IPS-18a (cell line): Measurements from ENCODE around the gene FBXO21.
A peak's percentile ranks its signal among the peaks of the same experiment; 100 is the strongest.
"Not testable (repeated sequence)": the region's sequence is repeated elsewhere in the genome, so short reads cannot be mapped to it uniquely, and the experiment has no call there.

Experiments used
- H3K27ac ChIP-seq: one replicate; pipeline ENCODE4 v1.5.1; 2013; ENCODE audit warnings: low read length
- H3K27me3 ChIP-seq: one replicate; pipeline ENCODE4 v1.6.1; 2013; ENCODE audit warnings: mild to moderate bottlenecking, low read length; ENCODE audit not compliant: control insufficient read depth, insufficient read depth
- H3K36me3 ChIP-seq: one replicate; pipeline ENCODE4 v1.6.1; 2013; ENCODE audit warnings: low read depth, low read length; ENCODE audit not compliant: control insufficient read depth
- H3K4me1 ChIP-seq: one replicate; pipeline ENCODE4 v1.6.1; 2013; ENCODE audit warnings: low read depth, low read length; ENCODE audit not compliant: control insufficient read depth
- H3K4me3 ChIP-seq: one replicate; pipeline ENCODE4 v1.5.1; 2013; ENCODE audit warnings: low read length
- H3K9ac ChIP-seq: one replicate; pipeline ENCODE4 v1.6.1; 2013; ENCODE audit warnings: mild to moderate bottlenecking, low read length, moderate library complexity
- H3K9me3 ChIP-seq: one replicate; pipeline ENCODE4 v1.6.1; 2013; ENCODE audit warnings: low read depth, low read length; ENCODE audit not compliant: control insufficient read depth

Gene FBXO21

GRCh38 chr12:117199956-117200744 is 9.9 kb upstream of the FBXO21 start:
- not testable (repeated sequence) for H3K9me3 ChIP-seq, H3K27me3 ChIP-seq, H3K36me3 ChIP-seq, H3K27ac ChIP-seq, H3K4me3 ChIP-seq, H3K4me1 ChIP-seq, H3K9ac ChIP-seq

GRCh38 chr12:117196334-117196733 is 6.1 kb upstream of the FBXO21 start:
- H3K9ac ChIP-seq, H3K36me3 ChIP-seq, H3K4me3 ChIP-seq, H3K27me3 ChIP-seq, H3K4me1 ChIP-seq, H3K27ac ChIP-seq, H3K9me3 ChIP-seq: not testable (repeated sequence)

DNA sequence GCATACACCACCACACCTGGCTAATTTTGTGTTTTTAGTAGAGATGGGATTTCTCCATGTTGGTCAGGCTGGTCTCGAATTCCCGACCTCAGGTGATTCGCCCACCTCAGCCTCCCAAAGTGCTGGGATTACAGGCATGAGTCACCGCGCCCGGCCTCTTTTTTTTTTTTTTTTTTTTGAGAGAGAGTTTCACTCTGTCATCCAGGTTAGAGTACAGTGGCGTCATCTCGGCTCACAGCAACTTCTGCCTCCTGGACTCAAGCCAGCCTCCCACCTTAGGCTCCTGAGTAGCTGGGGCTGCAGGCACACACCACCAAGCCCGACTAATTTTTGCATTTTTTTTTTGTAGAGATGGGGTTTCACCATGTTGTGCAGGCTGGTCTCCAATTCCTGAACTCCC is 4.8 kb upstream of the FBXO21 start:
- H3K9me3 ChIP-seq, H3K4me3 ChIP-seq: not testable (repeated sequence)

DNA sequence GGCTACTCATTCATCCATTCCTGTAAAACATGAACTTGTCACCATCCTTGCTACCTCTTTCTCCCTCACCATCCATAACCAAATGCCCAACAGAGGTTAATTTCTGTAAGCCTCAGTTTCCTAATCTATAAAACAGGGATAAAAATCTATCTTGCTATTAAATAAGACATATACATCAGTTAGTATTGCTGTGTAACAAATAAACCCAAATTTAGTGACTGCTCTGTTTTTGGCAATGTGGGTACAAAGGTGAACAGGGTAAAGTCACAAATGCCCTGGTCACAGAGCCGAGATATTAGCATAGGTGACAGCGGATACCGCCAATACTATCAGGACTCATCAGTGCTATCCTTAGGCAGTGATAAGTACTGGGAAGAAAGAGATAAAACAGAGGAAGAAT is 3.6 kb upstream of the FBXO21 start:
- Histone ChIP-seq H3K36me3 (no peaks in the 10 kb centered on the region), H3K27ac (no peak overlapping the region), H3K27me3 (peaks cover 9% of the 10 kb centered on the region), H3K4me3 (no peak overlapping the region), H3K9ac (no peak overlapping the region), H3K9me3 (no peaks in the 10 kb centered on the region), H3K4me1 (peaks cover 5% of the 10 kb centered on the region)

More for the DNA sequence above, 4.8 kb upstream of the FBXO21 start:
- H3K4me1 ChIP-seq, H3K27me3 ChIP-seq, H3K9ac ChIP-seq, H3K36me3 ChIP-seq, H3K27ac ChIP-seq: not testable (repeated sequence)

DNA sequence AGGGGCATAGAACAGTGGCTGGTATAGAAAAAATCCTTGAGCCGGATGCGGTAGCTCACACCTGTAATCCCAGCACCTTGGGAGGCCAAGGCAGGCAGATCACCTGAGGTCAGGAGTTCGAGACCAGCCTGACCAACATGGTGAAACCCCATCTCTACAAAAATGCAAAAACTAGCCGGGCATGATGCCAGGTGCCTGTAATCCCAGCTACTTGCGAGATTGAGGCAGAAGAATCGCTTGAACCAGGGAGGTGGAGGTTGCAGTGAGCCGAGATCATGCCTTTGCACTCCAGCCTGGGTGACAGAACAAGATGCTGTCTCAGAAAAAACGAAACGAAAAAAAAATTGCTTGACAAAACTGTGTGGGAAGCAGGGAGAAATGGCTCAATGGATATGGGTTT is 2.3 kb upstream of the FBXO21 start:
- not testable (repeated sequence) for H3K27ac ChIP-seq, H3K9me3 ChIP-seq, H3K9ac ChIP-seq, H3K27me3 ChIP-seq, H3K4me3 ChIP-seq, H3K4me1 ChIP-seq, H3K36me3 ChIP-seq

DNA sequence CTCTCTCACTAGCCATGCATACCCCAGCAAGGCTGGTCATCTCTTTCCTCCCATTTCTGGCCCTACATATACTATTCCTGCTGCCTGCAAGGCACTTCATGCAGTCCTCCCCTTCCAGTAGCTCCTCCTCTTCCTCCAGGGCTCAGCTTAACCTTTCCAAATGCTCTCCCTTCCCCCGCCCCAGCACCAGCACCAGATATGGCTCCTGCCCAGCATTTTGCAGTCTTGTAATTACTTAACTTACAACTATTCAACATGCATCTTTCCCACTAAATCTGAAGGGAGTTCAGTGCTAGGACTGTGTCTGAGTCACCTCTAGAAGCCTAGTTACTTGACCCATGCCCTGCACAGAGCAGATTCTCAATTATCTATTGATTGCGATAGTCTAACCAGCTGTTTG is 1.8 kb upstream of the FBXO21 start:
- no peak overlapping the region for H3K4me3 ChIP-seq
- peaks cover 9% of the 10 kb centered on the region for H3K4me1 ChIP-seq
- no peaks in the 10 kb centered on the region for H3K9me3 ChIP-seq
- H3K9ac ChIP-seq, result no peak overlapping the region
- no peak overlapping the region for H3K27ac ChIP-seq
- peaks cover 5% of the 10 kb centered on the region for H3K36me3 ChIP-seq
- peaks cover 9% of the 10 kb centered on the region for H3K27me3 ChIP-seq

GRCh38 chr12:117189725-117190209 is 503 bp downstream of the FBXO21 start:
- Histone ChIP-seq H3K27ac (no peak overlapping the region), H3K4me3 (peak overlapping the region; percentile 91), H3K36me3 (peaks cover 21% of the 10 kb centered on the region), H3K4me1 (peaks cover 9% of the 10 kb centered on the region), H3K9me3 (no peaks in the 10 kb centered on the region), H3K9ac (peak overlapping the region; percentile 74), H3K27me3 (peaks cover 9% of the 10 kb centered on the region)

GRCh38 chr12:117188961-117189724 is 1.1 kb downstream of the FBXO21 start:
- Histone ChIP-seq H3K27ac (no peak overlapping the region), H3K9me3 (no peaks in the 10 kb centered on the region), H3K27me3 (peaks cover 9% of the 10 kb centered on the region), H3K36me3 (peaks cover 27% of the 10 kb centered on the region), H3K9ac (peak overlapping the region; percentile 74), H3K4me1 (peaks cover 9% of the 10 kb centered on the region), H3K4me3 (peak overlapping the region; percentile 91)

- Histone ChIP-seq H3K9me3 (no peaks in the 10 kb centered on the region), H3K36me3 (peaks cover 36% of the 10 kb centered on the region)
Measured at GRCh38 chr12:117188121-117188665, 2.1 kb downstream of the FBXO21 start.

DNA sequence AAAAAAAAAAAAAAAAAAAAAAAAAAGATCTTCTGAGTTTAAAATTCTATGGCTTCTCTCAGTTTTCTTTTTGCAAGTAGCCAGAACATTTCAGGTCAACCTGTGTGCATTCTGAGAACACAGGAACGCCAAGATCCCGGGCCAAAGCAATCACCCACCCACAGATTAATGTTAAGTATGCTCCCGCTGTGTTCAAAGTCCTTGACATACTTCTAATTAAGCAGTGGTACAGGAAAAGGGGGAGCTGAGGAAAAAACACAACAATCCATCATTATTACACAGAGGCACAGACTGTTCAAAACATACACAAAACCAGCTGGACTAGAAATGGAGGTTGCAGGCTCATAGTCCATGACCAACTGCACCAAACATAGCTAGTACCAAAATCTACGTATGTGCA is 2.8 kb downstream of the FBXO21 start:
- H3K9ac ChIP-seq, result no peak overlapping the region
- no peak overlapping the region for H3K27ac ChIP-seq
- peaks cover 9% of the 10 kb centered on the region for H3K27me3 ChIP-seq
- no peak overlapping the region for H3K4me3 ChIP-seq
- H3K36me3 ChIP-seq, result peaks cover 37% of the 10 kb centered on the region
- H3K4me1 ChIP-seq, result peaks cover 9% of the 10 kb centered on the region
- no peaks in the 10 kb centered on the region for H3K9me3 ChIP-seq

More at GRCh38 chr12:117188121-117188665, 2.1 kb downstream of the FBXO21 start:
- Histone ChIP-seq H3K4me3 (peak overlapping the region; percentile 91), H3K27ac (no peak overlapping the region), H3K9ac (no peak overlapping the region), H3K27me3 (peaks cover 9% of the 10 kb centered on the region), H3K4me1 (peaks cover 9% of the 10 kb centered on the region)

DNA sequence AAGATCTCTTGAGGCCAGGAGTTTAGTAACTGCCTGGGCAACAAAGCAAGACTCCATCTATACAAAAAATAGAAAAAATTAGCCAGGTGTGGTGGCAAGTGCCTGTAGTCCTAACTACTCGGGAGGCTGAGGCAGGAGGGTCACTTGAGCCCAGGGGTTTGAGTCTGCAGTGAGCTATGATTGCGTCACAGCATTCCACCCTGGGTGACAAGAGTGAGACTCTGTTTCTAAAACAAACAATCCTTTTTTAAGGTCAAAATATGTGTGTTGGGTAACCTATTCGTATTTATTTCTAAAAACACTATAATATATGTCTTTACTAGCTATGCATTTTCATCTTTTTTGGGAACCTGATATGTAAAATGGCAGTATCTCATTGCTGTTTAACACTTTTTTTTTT is 7.4 kb downstream of the FBXO21 start:
- no peaks in the 10 kb centered on the region for H3K4me1 ChIP-seq
- H3K9ac ChIP-seq, result no peak overlapping the region
- no peaks in the 10 kb centered on the region for H3K27me3 ChIP-seq
- H3K36me3 ChIP-seq, result peaks cover 61% of the 10 kb centered on the region
- H3K4me3 ChIP-seq, result no peak overlapping the region
- H3K9me3 ChIP-seq, result no peaks in the 10 kb centered on the region
- no peak overlapping the region for H3K27ac ChIP-seq
